NCI-H526 treated with DMSO at 0.1 percent for 48 hours (cell line): ENCODE data around the gene ELOVL6.
A peak's percentile ranks its signal among the peaks of the same experiment; 100 is the strongest.
"Not testable (repeated sequence)": the region's sequence is repeated elsewhere in the genome, so short reads cannot be mapped to it uniquely, and the experiment has no call there.

Source experiments
- DNase-seq: peaks from one replicate; lab custom pipeline; 2025; lab: John Stamatoyannopoulos, UW

Gene ELOVL6, protein sequence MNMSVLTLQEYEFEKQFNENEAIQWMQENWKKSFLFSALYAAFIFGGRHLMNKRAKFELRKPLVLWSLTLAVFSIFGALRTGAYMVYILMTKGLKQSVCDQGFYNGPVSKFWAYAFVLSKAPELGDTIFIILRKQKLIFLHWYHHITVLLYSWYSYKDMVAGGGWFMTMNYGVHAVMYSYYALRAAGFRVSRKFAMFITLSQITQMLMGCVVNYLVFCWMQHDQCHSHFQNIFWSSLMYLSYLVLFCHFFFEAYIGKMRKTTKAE

DNA sequence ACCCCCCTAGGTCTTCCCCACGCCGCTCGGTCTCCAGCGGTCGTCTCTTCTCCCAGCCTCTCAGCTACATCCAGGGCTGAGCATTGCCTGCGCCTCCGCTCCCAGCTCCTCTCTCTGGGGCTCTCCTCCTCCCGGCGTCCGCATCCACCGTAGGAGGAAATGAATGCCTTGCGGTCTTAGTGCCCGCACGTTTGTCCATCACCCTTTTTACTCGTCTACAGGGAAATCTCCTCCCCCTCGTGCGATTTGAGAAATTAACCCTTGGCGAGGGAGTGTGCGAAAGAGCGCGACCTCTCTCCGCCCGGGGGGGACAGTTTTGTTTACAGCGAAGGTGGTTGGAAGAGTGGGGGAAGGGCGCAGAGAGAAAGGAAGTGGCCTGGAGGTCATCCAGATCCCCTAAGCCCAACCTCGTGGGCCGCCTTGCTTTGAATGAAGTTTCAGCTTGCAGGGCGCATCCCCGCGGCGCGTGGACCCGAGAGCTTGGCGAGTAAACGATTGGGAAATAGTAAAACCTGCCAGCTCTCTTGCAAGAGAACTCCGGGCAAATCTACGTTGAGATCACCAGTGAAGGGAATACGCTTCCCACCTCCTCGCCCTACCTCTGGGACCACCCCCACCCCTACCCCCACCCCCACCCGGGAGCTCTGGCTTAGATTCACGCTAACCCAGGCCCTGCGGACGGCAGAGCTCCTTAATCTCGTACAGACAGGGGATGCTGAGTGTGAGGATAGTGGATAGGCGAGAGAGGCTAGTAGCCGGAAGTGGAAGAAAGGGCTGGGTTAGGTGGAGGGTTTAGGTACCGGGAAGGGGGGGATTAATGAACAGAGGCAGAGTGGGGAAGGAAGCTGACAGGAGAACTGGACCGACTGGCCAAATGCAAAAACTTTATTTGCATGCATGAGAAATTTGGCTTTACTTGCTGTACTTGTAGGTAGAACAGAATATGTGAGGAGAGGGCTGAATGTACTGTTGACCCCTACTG is at the start of gene ELOVL6:
TSS of gene ELOVL6 (minus strand) at position 181 of the 982 bp plus-strand sequence. CDS start 280 bp downstream, outside the sequence.
- DNase-seq = peak; percentile 60

DNA sequence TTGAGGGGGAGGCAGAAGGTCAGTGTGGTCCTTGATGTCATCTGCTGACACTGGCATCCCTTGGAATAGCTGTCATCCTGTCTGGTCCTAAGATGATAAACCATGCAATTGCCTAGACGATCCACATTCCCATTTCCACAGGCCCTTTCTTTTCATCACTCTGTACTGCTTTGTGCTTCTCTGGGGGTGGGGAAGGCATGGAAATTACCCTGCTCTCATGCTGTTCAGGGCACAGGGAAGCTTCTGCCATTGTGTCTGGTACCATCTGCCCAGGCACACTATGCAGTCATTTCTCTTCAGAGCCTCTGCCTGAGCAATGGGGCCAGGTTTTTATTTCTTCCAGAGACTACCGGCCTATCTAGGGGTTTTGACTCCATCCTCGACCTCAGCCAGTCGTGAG is 49.7 kb upstream of the ELOVL6 start:
- DNase-seq = no peak

DNA sequence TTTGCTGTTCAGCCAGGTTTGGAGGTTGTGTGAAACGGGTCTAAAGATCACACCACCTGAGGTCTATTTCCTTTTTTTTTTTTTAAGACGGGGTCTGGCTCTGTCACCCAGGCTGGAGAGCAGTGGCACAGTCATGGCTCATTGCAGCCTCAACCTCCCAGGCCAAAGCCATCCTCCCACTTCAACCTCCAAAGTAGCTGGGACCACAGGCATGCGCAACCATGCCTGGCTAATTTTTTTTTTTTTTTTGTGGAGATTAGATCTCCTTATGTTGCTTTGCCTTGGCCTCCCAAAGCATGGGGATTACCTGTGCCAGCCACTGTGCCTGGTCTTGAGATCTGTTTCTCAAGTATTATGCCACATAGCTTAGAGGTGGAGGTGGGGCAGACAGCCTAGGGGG is 49.2 kb upstream of the ELOVL6 start:
- DNase-seq = no peak

DNA sequence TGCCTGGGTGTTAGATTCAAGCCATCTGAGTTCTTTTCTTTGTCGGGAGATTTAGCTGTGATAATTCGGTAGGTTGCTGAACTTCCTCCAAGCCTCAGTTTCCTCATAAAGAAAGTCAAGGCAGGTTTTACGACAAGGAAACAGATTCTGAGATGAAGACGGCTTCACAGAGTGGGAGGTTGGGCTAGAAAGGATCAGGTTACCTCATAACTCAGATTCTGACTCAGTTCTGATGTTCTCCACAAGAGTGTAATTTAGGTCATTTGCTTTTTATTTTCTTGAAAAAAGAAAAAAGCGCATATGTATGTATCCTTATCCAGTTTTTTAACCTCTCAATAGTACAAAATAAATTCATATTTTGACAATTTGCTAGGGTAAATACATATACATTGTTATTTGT is 47.2 kb upstream of the ELOVL6 start:
- no peak for DNase-seq

DNA sequence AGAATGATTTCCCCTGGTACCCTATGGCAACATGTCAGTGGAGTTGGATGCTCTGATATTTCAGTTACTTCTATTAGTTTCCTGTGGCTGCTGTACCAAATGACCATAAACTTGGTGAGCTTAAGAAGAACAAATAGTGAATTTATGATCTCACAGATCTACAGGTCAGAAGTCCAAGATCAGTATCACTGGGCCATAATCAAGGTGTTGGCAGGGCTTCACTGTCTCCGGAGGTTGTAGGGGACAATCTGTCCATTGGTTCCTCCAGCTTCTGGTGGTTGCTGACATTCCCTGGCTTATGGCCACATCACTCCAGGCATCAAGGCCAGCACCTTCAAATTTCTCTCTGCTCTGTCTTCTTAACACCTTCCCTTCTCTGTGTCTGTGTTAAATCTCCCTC is 37.9 kb upstream of the ELOVL6 start:
- no peak for DNase-seq

DNA sequence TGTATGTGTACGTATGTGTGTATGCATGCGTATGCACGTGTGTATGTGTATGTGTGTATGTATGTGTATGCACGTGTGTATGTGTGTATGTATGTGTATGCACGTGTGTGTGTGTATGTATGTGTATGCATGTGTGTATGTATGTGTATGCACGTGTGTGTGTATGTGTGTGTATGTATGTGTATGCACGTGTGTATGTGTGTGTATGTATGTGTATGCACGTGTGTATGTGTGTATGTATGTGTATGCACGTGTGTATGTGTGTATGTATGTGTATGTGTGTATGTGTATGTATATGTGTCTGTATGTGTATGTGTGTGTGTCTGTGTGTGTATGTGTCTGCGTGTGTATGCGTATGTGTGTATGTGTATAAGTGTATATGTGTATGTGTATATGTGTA is 35.2 kb upstream of the ELOVL6 start:
- not testable (repeated sequence) for DNase-seq

DNA sequence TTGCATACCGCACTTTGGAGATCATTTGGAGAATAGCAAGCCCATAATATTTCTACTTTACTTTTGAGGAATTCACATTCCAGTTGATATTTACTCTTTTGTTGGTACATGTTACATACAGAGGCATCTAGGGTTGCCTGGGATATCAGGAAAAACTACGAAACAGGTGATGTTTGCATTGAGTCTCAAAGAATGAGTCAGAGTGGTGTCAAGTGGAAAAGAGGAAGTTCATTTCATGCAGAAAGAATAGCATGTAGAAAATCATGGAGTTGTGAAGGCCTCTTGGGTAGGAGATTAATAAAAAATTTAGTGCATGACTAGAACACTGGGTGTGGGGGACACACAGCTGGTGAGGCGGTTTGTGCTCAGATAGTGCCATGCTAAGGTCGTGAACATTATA is 33.5 kb upstream of the ELOVL6 start:
- DNase-seq = no peak

DNA sequence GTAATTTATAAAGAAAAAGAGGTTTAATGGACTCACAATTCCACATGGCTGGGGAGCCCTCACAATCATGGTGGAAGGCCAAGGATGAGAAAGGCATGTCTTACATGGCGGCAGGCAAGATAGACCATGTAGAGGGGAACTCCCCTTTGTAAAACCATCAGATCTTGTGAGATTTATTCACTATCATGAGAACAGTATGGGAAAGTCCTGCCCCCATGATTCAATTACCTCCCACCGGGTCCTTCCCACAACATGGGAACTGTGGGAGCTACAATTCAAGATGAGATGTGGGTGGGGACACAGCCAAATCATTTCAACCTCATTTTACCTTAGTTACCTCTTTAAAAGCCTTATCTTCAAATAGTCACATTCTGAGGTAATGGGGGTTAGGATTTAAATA is 30.9 kb upstream of the ELOVL6 start:
- no peak for DNase-seq

DNA sequence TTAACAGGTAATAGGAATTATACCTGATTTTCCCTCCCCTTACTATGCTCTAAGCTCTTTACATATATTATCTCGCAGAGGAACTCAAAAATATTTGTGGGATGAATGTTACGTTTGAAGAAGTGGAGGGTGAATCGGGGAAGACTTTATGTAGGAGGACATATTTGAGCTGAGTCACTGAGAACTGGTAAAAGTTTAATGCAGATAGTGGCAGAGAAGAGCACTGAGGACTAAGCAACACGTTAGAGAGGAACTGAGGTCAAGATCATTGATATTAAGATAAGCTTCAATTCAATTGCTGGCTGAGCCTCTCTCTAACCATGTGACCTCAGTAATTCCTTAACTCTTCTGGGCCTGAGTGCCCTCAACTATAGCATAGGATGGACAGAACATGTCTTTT is 26.4 kb upstream of the ELOVL6 start:
- no peak for DNase-seq

DNA sequence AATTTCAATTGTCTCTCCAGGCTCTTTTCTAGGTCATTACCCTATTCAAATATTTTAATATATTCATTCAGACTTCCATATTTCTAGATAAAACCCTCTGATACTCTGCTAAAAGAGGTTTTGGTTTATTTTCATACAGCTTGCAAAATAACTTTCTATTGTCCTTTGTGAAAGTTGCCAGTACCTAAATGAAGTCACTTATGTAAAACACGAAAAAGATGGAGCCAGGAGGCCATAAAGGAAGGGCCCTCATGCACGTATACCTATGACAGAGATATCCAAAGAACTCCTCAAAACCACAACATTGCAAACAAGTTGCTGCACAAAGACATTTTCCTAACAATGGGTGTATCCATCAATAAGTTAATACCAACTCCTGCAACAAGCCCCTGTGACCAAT is 25.7 kb upstream of the ELOVL6 start:
- DNase-seq = peak; percentile 48

DNA sequence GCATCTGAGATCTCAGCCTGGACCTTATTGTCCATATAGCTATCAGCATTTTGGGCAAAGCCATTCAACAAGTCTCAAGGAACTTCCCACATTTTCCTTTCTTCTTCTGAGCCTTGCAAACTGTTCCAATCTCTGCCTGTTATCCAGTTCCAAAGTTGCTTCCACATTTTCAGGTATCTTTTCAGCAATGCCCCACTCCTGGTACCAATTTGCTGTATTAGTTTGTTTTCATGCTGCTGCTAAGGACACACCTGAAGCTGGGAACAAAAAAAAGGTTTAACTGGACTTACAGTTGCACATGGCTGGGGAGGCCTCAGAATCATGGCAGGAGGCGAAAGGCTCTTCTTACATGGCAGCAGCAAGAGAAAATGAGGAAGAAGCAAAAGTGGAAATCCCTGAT is 20.5 kb upstream of the ELOVL6 start:
- not testable (repeated sequence) for DNase-seq

DNA sequence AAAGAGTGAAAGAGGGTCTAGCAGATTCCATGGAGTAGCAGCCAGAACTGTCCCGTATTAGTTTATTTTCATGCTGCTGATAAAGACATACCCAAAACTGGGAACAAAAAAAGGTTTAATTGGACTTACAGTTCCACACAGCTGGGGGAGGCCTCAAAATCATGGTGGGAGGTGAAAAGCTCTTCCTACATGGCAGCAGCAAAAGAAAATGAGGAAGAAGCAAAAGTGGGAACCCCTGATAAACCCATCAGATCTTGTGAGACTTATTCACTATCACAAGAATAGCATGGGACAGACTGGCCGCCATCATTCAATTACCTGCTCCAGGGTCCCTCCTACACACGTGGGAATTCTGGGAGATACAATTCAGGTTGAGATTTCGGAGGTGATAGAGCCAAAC is 18.8 kb upstream of the ELOVL6 start:
- not testable (repeated sequence) for DNase-seq

DNA sequence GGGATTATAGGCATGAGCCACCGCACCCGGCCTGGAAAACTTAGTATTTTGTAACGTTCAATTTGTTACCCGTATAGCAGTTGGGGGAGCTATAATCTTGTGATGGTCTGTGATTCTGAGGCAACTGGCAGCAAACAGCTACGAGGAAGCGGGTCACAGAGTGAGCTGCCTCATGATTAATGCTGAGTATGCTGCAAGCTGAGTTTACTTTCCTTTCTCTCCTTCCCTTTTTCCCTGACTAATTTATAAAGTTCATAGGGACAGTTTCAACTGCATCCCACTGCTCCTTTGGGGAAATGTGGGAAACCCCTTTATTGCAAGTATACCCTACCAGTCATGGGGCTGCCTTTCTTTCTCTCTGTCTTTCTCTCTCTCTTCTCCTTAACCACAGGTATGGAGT is 17.7 kb upstream of the ELOVL6 start:
- DNase-seq = no peak

DNA sequence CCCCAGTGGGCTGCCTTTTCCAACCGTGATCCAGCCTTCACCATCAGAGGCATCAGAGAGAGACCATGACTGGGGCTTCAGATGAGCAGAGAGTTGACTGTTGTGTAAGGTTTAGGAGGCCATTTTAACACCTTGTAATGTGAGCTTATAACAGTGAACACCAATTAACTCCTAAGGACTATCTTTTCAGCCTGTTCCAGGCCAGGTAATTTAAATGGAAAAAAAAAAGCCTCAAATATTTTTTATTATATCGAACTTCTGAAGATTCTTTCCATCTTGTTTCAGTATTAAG is 13.3 kb upstream of the ELOVL6 start:
- no peak for DNase-seq

DNA sequence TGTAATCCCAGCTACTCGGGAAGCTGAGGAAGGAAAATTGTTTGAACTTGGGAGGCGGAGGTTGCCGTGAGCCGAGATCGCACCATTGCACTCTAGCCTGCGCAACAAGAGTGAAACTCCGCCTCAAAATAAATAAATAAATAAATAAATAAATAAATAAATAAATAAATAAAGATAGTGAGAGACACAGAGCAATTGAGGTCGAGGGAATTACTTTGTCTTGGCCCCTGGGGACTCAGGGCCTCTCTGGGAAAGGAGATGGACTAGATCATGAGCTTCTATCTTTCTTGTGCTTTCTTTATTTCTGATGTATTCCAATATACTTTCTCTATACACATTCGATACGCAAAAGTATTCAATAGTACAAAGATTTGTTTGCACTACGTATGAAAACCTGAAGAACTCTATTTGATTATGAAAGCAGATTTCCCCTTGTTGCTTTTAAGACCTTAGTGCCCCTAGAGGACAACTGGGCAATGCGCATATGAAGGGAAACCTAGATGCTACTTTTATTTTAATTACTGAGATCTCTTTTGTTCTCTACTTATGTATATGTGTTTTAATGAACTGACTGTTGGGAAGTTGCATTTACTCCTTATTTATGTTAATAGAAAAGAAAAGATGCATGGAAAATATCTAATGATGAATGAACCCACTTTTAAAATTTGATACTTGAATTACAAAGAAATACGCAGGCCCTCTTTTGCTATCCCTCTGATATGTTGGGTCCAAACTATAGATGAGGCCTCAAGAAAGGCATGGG is 12.8 kb upstream of the ELOVL6 start:
- DNase-seq = peak; percentile 15

DNA sequence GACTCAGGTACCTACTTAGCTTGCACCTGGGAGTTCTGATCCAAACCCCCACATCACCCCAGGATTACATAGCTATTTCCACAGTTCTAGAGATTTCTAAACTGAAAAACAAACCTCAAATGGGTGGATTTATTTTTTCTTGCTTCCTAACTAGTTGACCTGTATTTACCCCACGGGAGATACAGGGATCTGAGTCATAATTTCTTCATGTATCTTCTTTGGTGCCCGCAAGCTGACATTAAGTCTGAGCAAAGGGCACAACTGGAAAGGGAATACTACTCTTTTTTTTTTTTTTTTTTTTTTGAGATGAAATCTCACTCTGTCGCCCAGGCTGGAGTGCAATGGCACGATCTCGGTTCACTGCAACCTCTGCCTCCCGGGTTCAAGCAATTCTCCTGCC is 10.0 kb upstream of the ELOVL6 start:
- DNase-seq = no peak

DNA sequence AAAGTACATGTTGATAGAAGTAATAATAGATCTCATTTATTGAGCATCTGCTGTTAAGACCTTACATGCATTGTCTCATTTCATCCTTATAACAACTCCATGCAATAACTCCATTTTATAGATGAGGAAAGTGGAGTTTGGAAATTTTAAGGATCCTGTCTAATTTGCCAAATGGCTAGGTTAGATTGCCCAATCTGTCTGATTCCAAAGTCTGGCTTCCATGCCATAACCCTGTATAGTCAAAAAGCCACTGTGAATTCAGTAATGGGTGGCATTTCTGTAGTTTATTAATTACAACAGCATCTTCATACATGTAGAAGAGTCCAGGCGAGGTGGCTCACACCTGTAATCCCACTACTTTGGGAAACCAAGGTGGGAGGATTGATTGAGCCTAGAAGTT is 8.8 kb upstream of the ELOVL6 start:
- no peak for DNase-seq

DNA sequence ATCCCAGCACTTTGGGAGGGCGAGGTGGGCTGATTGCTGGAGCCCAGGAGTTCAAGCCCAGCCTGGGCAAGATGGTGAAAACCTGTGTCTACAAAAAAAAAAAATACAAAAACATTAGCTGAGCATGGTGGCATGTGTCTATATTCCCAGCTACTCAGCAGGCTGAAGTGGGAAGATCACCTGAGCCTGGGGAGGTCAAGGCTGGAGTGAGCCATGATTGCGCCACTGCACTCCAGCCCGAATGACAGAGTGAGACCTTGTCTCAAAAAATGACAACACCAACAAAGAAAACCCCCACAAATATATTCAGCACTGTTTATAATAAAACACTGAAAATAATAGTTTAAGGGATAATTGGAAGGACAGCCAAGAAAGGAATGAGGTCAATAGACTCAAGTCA is 3.6 kb upstream of the ELOVL6 start:
- DNase-seq = no peak

DNA sequence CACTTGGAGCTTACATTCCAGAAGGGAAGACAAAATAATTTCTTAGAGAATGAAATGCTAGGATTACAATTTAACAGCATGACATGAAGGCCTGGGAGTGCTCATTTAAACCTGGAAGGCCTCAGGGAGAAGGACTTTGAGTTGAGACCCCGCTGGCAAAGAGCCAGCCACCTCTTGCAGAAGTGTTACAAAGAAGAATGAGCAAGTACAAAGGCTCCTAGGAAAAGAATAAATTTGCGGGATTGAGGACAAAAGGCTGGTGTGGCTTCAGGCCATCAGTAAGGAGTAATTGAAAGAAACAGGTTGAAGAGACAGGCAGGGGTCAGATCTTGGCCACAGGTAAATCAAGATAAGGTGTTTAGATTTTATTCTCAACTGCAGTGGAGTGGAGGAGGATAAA is 3.1 kb upstream of the ELOVL6 start:
- DNase-seq = no peak

DNA sequence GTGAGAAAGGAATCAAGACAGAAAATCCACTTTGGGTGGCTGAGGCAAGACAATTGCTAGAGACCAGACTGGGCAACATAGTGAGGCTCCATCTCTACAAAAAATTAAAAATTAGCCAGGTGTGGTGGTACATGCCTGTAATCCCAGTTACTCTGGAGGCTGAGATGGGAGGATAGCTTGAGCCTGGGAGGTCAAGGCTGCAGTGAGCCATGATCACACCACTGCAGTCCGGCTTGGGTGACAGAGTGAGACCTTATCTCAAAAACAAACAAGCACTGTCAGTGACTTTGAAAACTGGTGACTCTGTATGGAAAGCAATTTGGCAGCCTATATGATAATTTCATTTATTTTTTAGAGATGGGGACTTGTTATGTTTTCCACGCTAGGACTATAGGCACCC is 2.3 kb upstream of the ELOVL6 start:
- no peak for DNase-seq

DNA sequence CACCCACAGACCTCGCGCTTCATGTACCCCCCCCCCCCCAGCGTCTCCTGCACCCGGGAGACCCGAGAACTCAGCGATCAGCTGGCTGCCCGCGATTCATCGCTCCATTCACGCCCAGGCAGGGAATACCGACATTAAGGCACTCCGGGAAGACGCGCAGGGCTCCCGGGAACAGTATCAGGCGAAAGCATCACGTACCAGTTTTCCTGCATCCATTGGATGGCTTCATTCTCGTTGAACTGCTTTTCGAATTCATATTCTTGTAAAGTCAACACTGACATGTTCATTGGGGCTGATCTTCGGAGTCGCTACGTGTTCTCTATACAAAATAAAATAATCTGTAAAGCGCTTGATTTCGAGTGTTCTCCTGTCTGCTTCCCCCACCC is 373 bp downstream of the ELOVL6 start:
- DNase-seq = peak; percentile 60

DNA sequence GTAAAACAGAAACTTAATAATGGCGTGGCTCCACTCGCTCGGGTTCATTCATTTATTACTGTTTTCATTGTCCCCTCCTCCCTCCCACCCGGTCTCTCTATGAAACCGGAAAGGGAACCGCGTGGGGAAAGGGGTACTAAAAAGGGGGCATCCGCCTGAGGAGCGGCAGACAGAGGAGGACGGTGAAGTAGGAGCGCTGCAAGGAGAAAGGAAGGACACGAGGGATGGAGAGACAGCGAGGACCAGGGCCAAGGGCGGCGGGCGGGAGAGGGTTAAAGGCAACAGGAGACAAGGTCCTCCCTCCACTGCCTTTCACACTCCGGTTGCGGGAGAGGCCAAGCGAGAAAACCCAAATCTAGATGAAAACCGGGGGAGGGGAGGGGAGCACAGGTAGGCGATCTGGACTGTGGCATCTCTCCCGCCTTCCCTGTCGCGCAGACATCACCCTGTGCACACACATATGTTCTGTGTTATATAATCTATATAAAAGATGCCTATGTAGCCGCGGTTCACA is 829 bp downstream of the ELOVL6 start:
- peak; percentile 60 for DNase-seq
